Measurements from ENCODE around the gene CNP. TPM values are rescaled to one million over a fixed set of nuclear protein-coding genes. Genes with fewer than 3 reads are reported as not detected.

The CNP gene
- total RNA-seq, 1 donor, result 87.6 TPM

- Histone ChIP-seq H3K4me1 (ENCODE audit: insufficient read depth, low read length) (peaks cover 2% of the 10 kb centered on the region), H3K4me3 (ENCODE audit: insufficient read depth, low read length) (no peak overlapping the region), H3K9me3 (ENCODE audit: low read depth, low read length) (no peaks in the 10 kb centered on the region), H2AFZ (ENCODE audit: low read length) (no peak overlapping the region), H3K27ac (ENCODE audit: low read depth, low read length) (no peak overlapping the region), H3K79me2 (ENCODE audit: insufficient read depth, low read length) (peaks cover 11% of the 10 kb centered on the region), H3K4me2 (ENCODE audit: insufficient read depth, low read length) (no peak overlapping the region), H4K20me1 (ENCODE audit: insufficient read depth, low read length) (peaks cover 4% of the 10 kb centered on the region), H3K36me3 (ENCODE audit: insufficient read depth, low read length) (peaks cover 87% of the 10 kb centered on the region), H3K27me3 (ENCODE audit: insufficient read depth, low read length) (no peaks in the 10 kb centered on the region)
- TF ChIP-seq, protein P1, sequence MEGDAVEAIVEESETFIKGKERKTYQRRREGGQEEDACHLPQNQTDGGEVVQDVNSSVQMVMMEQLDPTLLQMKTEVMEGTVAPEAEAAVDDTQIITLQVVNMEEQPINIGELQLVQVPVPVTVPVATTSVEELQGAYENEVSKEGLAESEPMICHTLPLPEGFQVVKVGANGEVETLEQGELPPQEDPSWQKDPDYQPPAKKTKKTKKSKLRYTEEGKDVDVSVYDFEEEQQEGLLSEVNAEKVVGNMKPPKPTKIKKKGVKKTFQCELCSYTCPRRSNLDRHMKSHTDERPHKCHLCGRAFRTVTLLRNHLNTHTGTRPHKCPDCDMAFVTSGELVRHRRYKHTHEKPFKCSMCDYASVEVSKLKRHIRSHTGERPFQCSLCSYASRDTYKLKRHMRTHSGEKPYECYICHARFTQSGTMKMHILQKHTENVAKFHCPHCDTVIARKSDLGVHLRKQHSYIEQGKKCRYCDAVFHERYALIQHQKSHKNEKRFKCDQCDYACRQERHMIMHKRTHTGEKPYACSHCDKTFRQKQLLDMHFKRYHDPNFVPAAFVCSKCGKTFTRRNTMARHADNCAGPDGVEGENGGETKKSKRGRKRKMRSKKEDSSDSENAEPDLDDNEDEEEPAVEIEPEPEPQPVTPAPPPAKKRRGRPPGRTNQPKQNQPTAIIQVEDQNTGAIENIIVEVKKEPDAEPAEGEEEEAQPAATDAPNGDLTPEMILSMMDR (IDR thresholded peaks at IDR 0.05; ENCODE audit: extremely low read depth, low read depth, low read length), result no peak
- no peak for DNase-seq (ENCODE audit: insufficient read length, low spot score, missing footprints)
Measured at GRCh38 chr17:41982026-41982760, 15.6 kb downstream of the CNP start.

DNA sequence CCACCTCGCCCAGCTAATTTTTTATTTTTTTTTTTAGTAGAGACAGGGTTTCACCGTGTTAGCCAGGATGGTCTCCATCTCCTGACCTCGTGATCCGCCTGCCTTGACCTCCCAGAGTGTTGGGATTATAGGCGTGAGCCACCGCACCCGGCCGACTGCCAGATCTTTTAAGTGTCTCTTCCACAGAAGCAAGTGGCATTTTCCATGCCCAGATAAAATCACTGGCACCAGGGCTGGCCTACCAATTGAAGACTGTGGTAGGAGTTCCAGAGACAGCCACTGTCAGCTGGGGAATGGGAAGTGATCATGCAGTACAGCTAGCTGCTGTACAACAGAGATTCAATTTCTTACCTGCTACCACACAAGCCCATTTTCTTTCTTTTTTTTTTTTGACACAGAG lies 17.9 kb downstream of the CNP start:
- Histone ChIP-seq H3K27ac (ENCODE audit: low read depth, low read length) (no peak overlapping the region), H3K4me2 (ENCODE audit: insufficient read depth, low read length) (no peak overlapping the region), H3K4me3 (ENCODE audit: insufficient read depth, low read length) (no peak overlapping the region), H3K27me3 (ENCODE audit: insufficient read depth, low read length) (no peaks in the 10 kb centered on the region), H2AFZ (ENCODE audit: low read length) (no peak overlapping the region), H3K36me3 (ENCODE audit: insufficient read depth, low read length) (peaks cover 93% of the 10 kb centered on the region), H3K9me3 (ENCODE audit: low read depth, low read length) (no peaks in the 10 kb centered on the region), H3K4me1 (ENCODE audit: insufficient read depth, low read length) (no peaks in the 10 kb centered on the region), H4K20me1 (ENCODE audit: insufficient read depth, low read length) (peaks cover 3% of the 10 kb centered on the region), H3K79me2 (ENCODE audit: insufficient read depth, low read length) (peaks cover 9% of the 10 kb centered on the region)
- DNase-seq (ENCODE audit: insufficient read length, low spot score, missing footprints), result no peak
- TF ChIP-seq, protein P1 (IDR thresholded peaks at IDR 0.05; ENCODE audit: extremely low read depth, low read depth, low read length), result no peak

DNA sequence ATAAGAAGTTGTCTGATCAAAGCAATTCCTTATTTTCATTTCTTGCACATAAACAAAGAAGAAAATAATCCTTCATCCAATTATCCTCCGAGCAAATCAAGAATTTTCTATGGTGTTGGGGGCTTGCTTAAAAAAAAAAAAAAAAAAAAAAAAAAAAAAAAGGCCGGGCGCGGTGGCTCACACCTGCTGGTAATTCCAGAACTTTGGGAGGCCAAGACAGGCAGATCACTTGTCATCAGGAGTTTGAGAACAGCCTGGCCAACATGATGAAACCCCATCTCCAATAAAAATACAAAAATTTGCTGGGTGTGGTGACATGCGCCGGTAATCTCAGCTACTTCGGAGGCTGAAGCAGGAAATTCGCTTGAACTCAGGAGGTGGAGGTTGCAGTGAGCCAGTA lies 19.3 kb downstream of the CNP start:
- H4K20me1 ChIP-seq (ENCODE audit: insufficient read depth, low read length), result peaks cover 5% of the 10 kb centered on the region
- peaks cover 94% of the 10 kb centered on the region for H3K36me3 ChIP-seq (ENCODE audit: insufficient read depth, low read length)
- H2AFZ ChIP-seq (ENCODE audit: low read length), result no peak overlapping the region
- H3K27ac ChIP-seq (ENCODE audit: low read depth, low read length), result no peak overlapping the region
- no peak overlapping the region for H3K4me3 ChIP-seq (ENCODE audit: insufficient read depth, low read length)
- H3K79me2 ChIP-seq (ENCODE audit: insufficient read depth, low read length), result peaks cover 17% of the 10 kb centered on the region
- no peak for DNase-seq (ENCODE audit: insufficient read length, low spot score, missing footprints)
- no peaks in the 10 kb centered on the region for H3K27me3 ChIP-seq (ENCODE audit: insufficient read depth, low read length)
- H3K4me2 ChIP-seq (ENCODE audit: insufficient read depth, low read length), result no peak overlapping the region
- no peaks in the 10 kb centered on the region for H3K4me1 ChIP-seq (ENCODE audit: insufficient read depth, low read length)
- H3K9me3 ChIP-seq (ENCODE audit: low read depth, low read length), result no peaks in the 10 kb centered on the region
- TF ChIP-seq, protein P1 (IDR thresholded peaks at IDR 0.05; ENCODE audit: extremely low read depth, low read depth, low read length), result no peak

GRCh38 chr17:41986634-41987033 lies 20.0 kb downstream of the CNP start:
- no peaks in the 10 kb centered on the region for H3K9me3 ChIP-seq (ENCODE audit: low read depth, low read length)
- peaks cover 94% of the 10 kb centered on the region for H3K36me3 ChIP-seq (ENCODE audit: insufficient read depth, low read length)
- H3K4me1 ChIP-seq (ENCODE audit: insufficient read depth, low read length), result no peaks in the 10 kb centered on the region
- H3K27ac ChIP-seq (ENCODE audit: low read depth, low read length), result no peak overlapping the region
- DNase-seq (ENCODE audit: insufficient read length, low spot score, missing footprints), result no peak
- H4K20me1 ChIP-seq (ENCODE audit: insufficient read depth, low read length), result peaks cover 5% of the 10 kb centered on the region
- TF ChIP-seq, protein P1 (IDR thresholded peaks at IDR 0.05; ENCODE audit: extremely low read depth, low read depth, low read length), result no peak
- no peak overlapping the region for H3K4me2 ChIP-seq (ENCODE audit: insufficient read depth, low read length)
- H3K79me2 ChIP-seq (ENCODE audit: insufficient read depth, low read length), result peaks cover 20% of the 10 kb centered on the region
- no peak overlapping the region for H2AFZ ChIP-seq (ENCODE audit: low read length)
- H3K27me3 ChIP-seq (ENCODE audit: insufficient read depth, low read length), result no peaks in the 10 kb centered on the region
- no peak overlapping the region for H3K4me3 ChIP-seq (ENCODE audit: insufficient read depth, low read length)

Measured in osteoblast (primary cell).